HEK293 (cell line): ENCODE results near the gene ATG4A.

ENCODE experiments used
- CTCF ChIP-seq: fragments of 450-650 bp; formaldehyde crosslinking; IDR thresholded peaks from 2 replicates; pipeline ENCODE4 v1.5.1; 2016; ENCODE audit warnings: missing biosample characterization, missing genetic modification characterization
- GFI1B ChIP-seq: fragments of 450-650 bp; formaldehyde crosslinking; IDR thresholded peaks from 2 replicates; pipeline ENCODE4 v1.5.1; 2016; ENCODE audit warnings: missing biosample characterization, missing genetic modification characterization
- INSM2 ChIP-seq: fragments of 450-650 bp; formaldehyde crosslinking; IDR thresholded peaks from 2 replicates; pipeline ENCODE4 v1.5.1; 2016; ENCODE audit warnings: missing biosample characterization, missing genetic modification characterization
- TCF7L2 ChIP-seq: IDR thresholded peaks from 2 replicates; pipeline ENCODE4 v1.6.1; 2011; ENCODE audit warnings: low read depth, mild to moderate bottlenecking, inconsistent platforms, low read length, moderate library complexity, borderline replicate concordance
- YY1 ChIP-seq: fragments of 450-650 bp; formaldehyde crosslinking; IDR thresholded peaks from 2 replicates; pipeline ENCODE4 v1.5.1; 2018; ENCODE audit warnings: missing biosample characterization, missing genetic modification characterization
- ZBTB20 ChIP-seq: fragments of 450-650 bp; formaldehyde crosslinking; IDR thresholded peaks from 2 replicates; pipeline ENCODE4 v1.5.1; 2016; ENCODE audit warnings: missing biosample characterization, missing genetic modification characterization
- ZFP37 ChIP-seq: fragments of 450-650 bp; formaldehyde crosslinking; IDR thresholded peaks from 2 replicates; pipeline ENCODE4 v1.5.1; 2016; ENCODE audit warnings: missing biosample characterization, missing genetic modification characterization
- ZNF10 ChIP-seq: fragments of 450-650 bp; formaldehyde crosslinking; IDR thresholded peaks from 2 replicates; pipeline ENCODE4 v1.5.1; 2017; ENCODE audit warnings: missing biosample characterization, missing genetic modification characterization
- ZNF140 ChIP-seq: fragments of 450-650 bp; formaldehyde crosslinking; IDR thresholded peaks from 2 replicates; pipeline ENCODE4 v1.5.1; 2016; ENCODE audit warnings: missing biosample characterization, missing genetic modification characterization
- ZNF157 ChIP-seq: fragments of 450-650 bp; formaldehyde crosslinking; IDR thresholded peaks from 2 replicates; pipeline ENCODE4 v1.5.1; 2016; ENCODE audit warnings: missing biosample characterization, missing genetic modification characterization
- ZNF521 ChIP-seq: fragments of 450-650 bp; formaldehyde crosslinking; IDR thresholded peaks from 2 replicates; pipeline ENCODE4 v1.5.1; 2017; ENCODE audit warnings: missing biosample characterization, mild to moderate bottlenecking, missing genetic modification characterization
- ZNF585B ChIP-seq: fragments of 450-650 bp; formaldehyde crosslinking; IDR thresholded peaks from 2 replicates; pipeline ENCODE4 v1.5.1; 2016; ENCODE audit warnings: missing biosample characterization, missing genetic modification characterization
- ZNF777 ChIP-seq: fragments of 450-650 bp; formaldehyde crosslinking; IDR thresholded peaks from 2 replicates; pipeline ENCODE4 v1.5.1; 2017; ENCODE audit warnings: missing biosample characterization, missing genetic modification characterization, borderline replicate concordance
- ZSCAN30 ChIP-seq: fragments of 450-650 bp; IDR thresholded peaks from 2 replicates; pipeline ENCODE4 v1.5.1; 2018; ENCODE audit warnings: missing biosample characterization, mild to moderate bottlenecking, missing genetic modification characterization, moderate library complexity

DNA sequence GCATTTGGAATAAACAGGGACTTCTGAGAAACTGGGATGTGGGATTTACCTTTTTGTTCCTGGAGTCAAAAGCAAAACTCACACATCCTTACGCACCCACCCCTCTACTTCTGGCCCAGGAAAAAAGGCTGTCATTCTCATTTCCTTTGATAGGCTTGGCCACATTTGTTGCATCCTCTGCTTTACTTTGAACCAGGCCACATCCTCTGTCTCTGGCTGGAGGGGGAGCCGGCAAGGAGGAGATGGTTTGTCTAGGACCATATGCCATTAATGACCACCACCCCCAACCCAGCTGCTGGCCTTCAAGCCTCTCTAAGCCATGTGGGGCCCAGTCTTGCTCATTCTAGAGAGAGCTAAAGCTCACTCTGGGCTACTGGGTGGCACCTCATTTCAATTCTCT lies 64.5 kb downstream of the ATG4A start:
- TF ChIP-seq CTCF (tag by site-specific recombination) (no peak), ZNF521 (tag by site-specific recombination) (no peak), YY1 (tag by site-specific recombination) (no peak), ZFP37 (no peak), ZNF10 (no peak), TCF7L2 (no peak), ZSCAN30 (tag by site-specific recombination) (no peak), ZNF157 (tag by site-specific recombination) (no peak), ZBTB20 (tag by site-specific recombination) (no peak), ZNF777 (no peak), GFI1B (tag by site-specific recombination) (no peak), ZNF585B (no peak), INSM2 (tag by site-specific recombination) (no peak), ZNF140 (tag by site-specific recombination) (no peak)
